ENCODE results near the gene PFDN2. TPM values are rescaled to one million over a fixed set of nuclear protein-coding genes. Genes with fewer than 3 reads are reported as not detected.

The PFDN2 gene
- total and polyA plus RNA-seq, 4 experiments from 2014 or later, result 40.8 to 89.1 (median 55.9) TPM

DNA sequence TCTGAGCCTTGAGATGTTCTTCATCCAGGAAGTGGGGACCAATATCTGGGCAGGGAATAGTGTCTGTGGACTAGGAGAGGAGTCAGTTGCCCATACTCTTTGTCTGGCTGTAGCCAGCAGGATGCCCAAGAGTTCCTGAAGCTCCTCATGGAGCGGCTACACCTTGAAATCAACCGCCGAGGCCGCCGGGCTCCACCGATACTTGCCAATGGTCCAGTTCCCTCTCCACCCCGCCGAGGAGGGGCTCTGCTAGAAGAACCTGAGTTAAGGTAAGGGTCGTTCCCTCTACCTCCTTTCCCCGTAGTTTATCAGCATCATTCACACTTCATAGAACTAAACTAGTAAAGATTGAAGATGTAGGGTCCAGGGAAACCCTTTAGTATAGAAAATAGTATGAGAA lies 45.0 kb upstream of the PFDN2 start:
- H3K36me3 Mint-ChIP-seq, result peaks cover 18 to 49% of the 10 kb centered on the region in 2 donors
- intact Hi-C loops (cut with micrococcal nuclease), result no loop called here
- no peak for DNase-seq
- peaks cover 37 to 90% (median 61%) of the 10 kb centered on the region in 4 donors for H3K4me1 Mint-ChIP-seq
- H3K9me3 Mint-ChIP-seq, result peaks cover 0 to 3% (median 0%) of the 10 kb centered on the region in 8 donors
- CTCF ChIA-PET (ENCODE audit: partially characterized antibody), result interaction anchor here (0.6 to 2.5 kb wide), 3 partner anchors 17 to 63 kb away, joined by 4 to 12 read pairs (median 4); partner anchors contain the start of gene TOMM40L
- H3K4me1 ChIP-seq (ENCODE audit: insufficient read depth, low read length), result peaks cover 55% of the 10 kb centered on the region
- no peaks in the 10 kb centered on the region for H3K27me3 Mint-ChIP-seq
- peak overlapping the region; percentile 54 to 100 (median 91) for H3K27ac Mint-ChIP-seq
- peak overlapping the region in 3 of 8 donors; percentile 4 to 53 (median 33) for H3K4me3 Mint-ChIP-seq
- no peaks in the 10 kb centered on the region for H3K27me3 ChIP-seq (ENCODE audit: insufficient read depth, low read length)
- H3K36me3 ChIP-seq (ENCODE audit: insufficient read depth, low read length), result peaks cover 19% of the 10 kb centered on the region
- POLR2A ChIA-PET (ENCODE audit: partially characterized antibody), result interaction anchor here (0.7 to 2.6 kb wide), 6 partner anchors 8 to 39 kb away, joined by 3 to 16 read pairs (median 4); partner anchors contain the start of genes B4GALT3, NDUFS2 and UFC1
- no peak overlapping the region for H3K27ac ChIP-seq (ENCODE audit: low read depth, low read length)
- no peaks in the 10 kb centered on the region for H3K9me3 ChIP-seq (ENCODE audit: control insufficient read depth in 1 of 2, low read length in 2 of 2)
- no peak overlapping the region for H3K4me3 ChIP-seq (ENCODE audit: low read length in 2 of 2)

DNA sequence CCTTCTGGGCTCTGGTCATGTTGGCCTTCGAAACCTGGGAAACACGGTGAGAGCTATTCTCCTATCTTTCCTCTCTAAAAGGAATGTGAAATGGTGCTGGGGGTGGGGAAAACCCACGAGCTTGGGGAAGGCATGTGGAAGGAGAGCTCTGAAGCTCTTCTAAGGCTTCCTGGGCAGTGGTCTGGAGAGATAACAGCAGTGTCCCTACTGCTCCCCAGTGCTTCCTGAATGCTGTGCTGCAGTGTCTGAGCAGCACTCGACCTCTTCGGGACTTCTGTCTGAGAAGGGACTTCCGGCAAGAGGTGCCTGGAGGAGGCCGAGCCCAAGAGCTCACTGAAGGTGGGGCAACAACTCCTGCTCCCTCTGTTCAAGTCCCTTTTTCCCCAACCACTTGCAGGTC lies 44.2 kb upstream of the PFDN2 start:
- H3K36me3 ChIP-seq (ENCODE audit: insufficient read depth, low read length), result peaks cover 19% of the 10 kb centered on the region
- no peak overlapping the region for H3K27ac ChIP-seq (ENCODE audit: low read depth, low read length)
- peak overlapping the region in 4 of 8 donors; percentile 32 to 40 (median 37) for H3K4me3 Mint-ChIP-seq

DNA sequence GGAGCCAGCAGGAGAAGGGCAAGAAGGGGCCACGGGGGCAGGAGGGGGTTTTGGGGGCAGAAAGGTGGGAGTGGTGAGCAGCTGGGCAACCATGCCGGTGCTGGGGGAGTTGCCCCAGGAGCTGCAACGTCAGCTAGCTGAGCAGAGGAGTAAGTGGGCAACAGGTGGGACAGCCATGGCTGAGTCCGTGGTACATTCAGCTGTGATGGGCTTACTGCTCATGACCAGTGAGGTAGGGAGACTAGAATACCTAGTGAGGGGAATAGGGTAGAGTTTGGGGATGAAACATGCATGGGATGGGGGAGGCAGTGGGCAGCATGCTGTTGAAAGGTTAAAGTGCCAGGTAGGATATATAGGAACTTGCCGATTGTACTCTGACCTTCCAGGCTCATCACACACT lies 43.8 kb upstream of the PFDN2 start:
- ChIA-PET POLR2A (ENCODE audit: partially characterized antibody) (interaction anchor here (1.1 to 2.6 kb wide), 9 partner anchors 8 to 64 kb away, joined by 3 to 16 read pairs (median 4); partner anchors contain the start of genes B4GALT3, DEDD, KLHDC9 and NDUFS2), CTCF (ENCODE audit: partially characterized antibody) (interaction anchor here (1.0 to 2.5 kb wide), 3 partner anchors 30 to 64 kb away, joined by 4 to 12 read pairs (median 4); partner anchors contain the start of genes NDUFS2 and TOMM40L)
- H3K4me1 Mint-ChIP-seq, result peaks cover 32 to 84% (median 56%) of the 10 kb centered on the region in 4 donors
- H3K27me3 Mint-ChIP-seq, result no peaks in the 10 kb centered on the region
- no peaks in the 10 kb centered on the region for H3K27me3 ChIP-seq (ENCODE audit: insufficient read depth, low read length)
- H3K4me1 ChIP-seq (ENCODE audit: insufficient read depth, low read length), result peaks cover 43% of the 10 kb centered on the region
- H3K9me3 Mint-ChIP-seq, result peaks cover 0 to 3% (median 0%) of the 10 kb centered on the region in 8 donors
- H3K36me3 ChIP-seq (ENCODE audit: insufficient read depth, low read length), result peaks cover 19% of the 10 kb centered on the region
- no peaks in the 10 kb centered on the region for H3K9me3 ChIP-seq (ENCODE audit: control insufficient read depth in 1 of 2, low read length in 2 of 2)
- no peak overlapping the region for H3K4me3 ChIP-seq (ENCODE audit: low read length in 2 of 2)
- peaks cover 27 to 59% of the 10 kb centered on the region in 2 donors for H3K36me3 Mint-ChIP-seq
- intact Hi-C loops (cut with micrococcal nuclease), result no loop called here
- H3K4me3 Mint-ChIP-seq, result peak overlapping the region in 6 of 8 donors; percentile 6 to 95 (median 37)
- DNase-seq, result no peak
- no peak overlapping the region for H3K27ac ChIP-seq (ENCODE audit: low read depth, low read length)
- H3K27ac Mint-ChIP-seq, result peak overlapping the region in 4 of 7 donors; percentile 59 to 83 (median 66)

More for the DNA sequence above, 44.2 kb upstream of the PFDN2 start:
- H3K27ac Mint-ChIP-seq, result peak overlapping the region in 5 of 7 donors; percentile 59 to 83 (median 69)
- peaks cover 26 to 56% of the 10 kb centered on the region in 2 donors for H3K36me3 Mint-ChIP-seq
- no peaks in the 10 kb centered on the region for H3K27me3 Mint-ChIP-seq
- POLR2A ChIA-PET (ENCODE audit: partially characterized antibody), result interaction anchor here (0.7 to 2.6 kb wide), 9 partner anchors 9 to 64 kb away, joined by 3 to 16 read pairs (median 4); partner anchors contain the start of genes B4GALT3, DEDD, KLHDC9 and NDUFS2
- intact Hi-C loops (cut with micrococcal nuclease), result no loop called here
- H3K9me3 Mint-ChIP-seq, result peaks cover 0 to 3% (median 0%) of the 10 kb centered on the region in 8 donors
- CTCF ChIA-PET (ENCODE audit: partially characterized antibody), result interaction anchor here (1.5 to 2.5 kb wide), 2 partner anchors 30 to 64 kb away, joined by 4 to 12 read pairs; partner anchors contain the start of gene TOMM40L
- no peak overlapping the region for H3K4me3 ChIP-seq (ENCODE audit: low read length in 2 of 2)
- H3K4me1 ChIP-seq (ENCODE audit: insufficient read depth, low read length), result peaks cover 47% of the 10 kb centered on the region
- DNase-seq, result no peak
- H3K27me3 ChIP-seq (ENCODE audit: insufficient read depth, low read length), result no peaks in the 10 kb centered on the region
- no peaks in the 10 kb centered on the region for H3K9me3 ChIP-seq (ENCODE audit: control insufficient read depth in 1 of 2, low read length in 2 of 2)
- peaks cover 35 to 85% (median 60%) of the 10 kb centered on the region in 4 donors for H3K4me1 Mint-ChIP-seq

DNA sequence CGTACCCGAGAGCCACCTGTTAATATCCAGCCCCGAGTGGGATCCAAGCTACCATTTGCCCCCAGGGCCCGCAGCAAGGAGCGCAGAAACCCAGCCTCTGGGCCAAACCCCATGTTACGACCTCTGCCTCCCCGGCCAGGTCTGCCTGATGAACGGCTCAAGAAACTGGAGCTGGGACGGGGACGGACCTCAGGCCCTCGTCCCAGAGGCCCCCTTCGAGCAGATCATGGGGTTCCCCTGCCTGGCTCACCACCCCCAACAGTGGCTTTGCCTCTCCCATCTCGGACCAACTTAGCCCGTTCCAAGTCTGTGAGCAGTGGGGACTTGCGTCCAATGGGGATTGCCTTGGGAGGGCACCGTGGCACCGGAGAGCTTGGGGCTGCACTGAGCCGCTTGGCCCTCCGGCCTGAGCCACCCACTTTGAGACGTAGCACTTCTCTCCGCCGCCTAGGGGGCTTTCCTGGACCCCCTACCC lies 42.9 kb upstream of the PFDN2 start:
- CTCF ChIA-PET (ENCODE audit: partially characterized antibody), result interaction anchor here (1.0 to 2.5 kb wide), 2 partner anchors 31 to 41 kb away, joined by 4 to 12 read pairs; partner anchors contain the start of gene NDUFS2
- no peaks in the 10 kb centered on the region for H3K27me3 Mint-ChIP-seq
- DNase-seq, result no peak
- Histone ChIP-seq H3K9me3 (ENCODE audit: control insufficient read depth in 1 of 2, low read length in 2 of 2) (no peaks in the 10 kb centered on the region), H3K27ac (ENCODE audit: low read depth, low read length) (no peak overlapping the region), H3K27me3 (ENCODE audit: insufficient read depth, low read length) (no peaks in the 10 kb centered on the region), H3K4me1 (ENCODE audit: insufficient read depth, low read length) (peaks cover 42% of the 10 kb centered on the region), H3K36me3 (ENCODE audit: insufficient read depth, low read length) (peaks cover 19% of the 10 kb centered on the region), H3K4me3 (ENCODE audit: low read length in 2 of 2) (no peak overlapping the region)
- peak overlapping the region in 6 of 7 donors; percentile 92 to 99 (median 96) for H3K27ac Mint-ChIP-seq
- peaks cover 27 to 57% of the 10 kb centered on the region in 2 donors for H3K36me3 Mint-ChIP-seq
- H3K4me3 Mint-ChIP-seq, result peak overlapping the region; percentile 71 to 95 (median 92)
- peaks cover 0 to 3% (median 0%) of the 10 kb centered on the region in 8 donors for H3K9me3 Mint-ChIP-seq
- peaks cover 34 to 78% (median 54%) of the 10 kb centered on the region in 4 donors for H3K4me1 Mint-ChIP-seq
- POLR2A ChIA-PET (ENCODE audit: partially characterized antibody), result interaction anchor here (1.1 to 2.6 kb wide), 5 partner anchors 10 to 65 kb away, joined by 3 to 16 read pairs (median 3); partner anchors contain the start of genes B4GALT3, DEDD, KLHDC9 and TOMM40L
- intact Hi-C loops (cut with micrococcal nuclease), result no loop called here

DNA sequence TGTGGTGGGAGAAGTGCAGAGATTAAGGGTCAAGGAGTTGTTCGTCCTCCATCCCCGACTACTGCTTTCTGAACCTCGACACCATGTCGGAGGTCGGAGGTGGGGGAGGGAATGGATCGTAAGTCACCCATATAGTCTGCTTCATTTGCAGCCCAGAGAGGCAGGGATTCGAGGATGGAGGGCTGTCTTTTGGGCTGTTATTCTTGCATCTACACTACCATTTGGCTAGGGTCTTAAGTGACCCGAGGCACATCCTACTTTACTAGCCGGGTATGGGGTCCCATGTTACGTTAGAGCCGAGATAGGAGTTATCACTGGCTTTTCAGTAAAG lies 42.0 kb upstream of the PFDN2 start:
- Mint-ChIP-seq H3K9me3 (peaks cover 0 to 3% (median 0%) of the 10 kb centered on the region in 8 donors), H3K4me1 (peaks cover 39 to 78% (median 58%) of the 10 kb centered on the region in 4 donors), H3K36me3 (peaks cover 27 to 62% of the 10 kb centered on the region in 2 donors), H3K27ac (peak overlapping the region; percentile 88 to 99 (median 97)), H3K27me3 (no peaks in the 10 kb centered on the region), H3K4me3 (peak overlapping the region; percentile 91 to 99 (median 94))
- peaks cover 19% of the 10 kb centered on the region for H3K36me3 ChIP-seq (ENCODE audit: insufficient read depth, low read length)
- H3K4me3 ChIP-seq (ENCODE audit: low read length in 2 of 2), result peak overlapping the region; percentile 83 to 93
- intact Hi-C loops (cut with micrococcal nuclease), result loop anchor here (10.0 kb wide), 1 partner anchor 1065 kb away; the partner anchor contains the start of gene IGSF8
- no peaks in the 10 kb centered on the region for H3K9me3 ChIP-seq (ENCODE audit: control insufficient read depth in 1 of 2, low read length in 2 of 2)
- peak overlapping the region; percentile 84 for H3K27ac ChIP-seq (ENCODE audit: low read depth, low read length)
- H3K4me1 ChIP-seq (ENCODE audit: insufficient read depth, low read length), result peaks cover 40% of the 10 kb centered on the region
- CTCF ChIA-PET (ENCODE audit: partially characterized antibody), result no interaction called here
- no peak for DNase-seq
- POLR2A ChIA-PET (ENCODE audit: partially characterized antibody), result interaction anchor here (1.7 to 2.7 kb wide), 5 partner anchors 11 to 42 kb away, joined by 5 to 15 read pairs (median 10); partner anchors contain the start of genes B4GALT3, DEDD and NDUFS2
- H3K27me3 ChIP-seq (ENCODE audit: insufficient read depth, low read length), result no peaks in the 10 kb centered on the region

DNA sequence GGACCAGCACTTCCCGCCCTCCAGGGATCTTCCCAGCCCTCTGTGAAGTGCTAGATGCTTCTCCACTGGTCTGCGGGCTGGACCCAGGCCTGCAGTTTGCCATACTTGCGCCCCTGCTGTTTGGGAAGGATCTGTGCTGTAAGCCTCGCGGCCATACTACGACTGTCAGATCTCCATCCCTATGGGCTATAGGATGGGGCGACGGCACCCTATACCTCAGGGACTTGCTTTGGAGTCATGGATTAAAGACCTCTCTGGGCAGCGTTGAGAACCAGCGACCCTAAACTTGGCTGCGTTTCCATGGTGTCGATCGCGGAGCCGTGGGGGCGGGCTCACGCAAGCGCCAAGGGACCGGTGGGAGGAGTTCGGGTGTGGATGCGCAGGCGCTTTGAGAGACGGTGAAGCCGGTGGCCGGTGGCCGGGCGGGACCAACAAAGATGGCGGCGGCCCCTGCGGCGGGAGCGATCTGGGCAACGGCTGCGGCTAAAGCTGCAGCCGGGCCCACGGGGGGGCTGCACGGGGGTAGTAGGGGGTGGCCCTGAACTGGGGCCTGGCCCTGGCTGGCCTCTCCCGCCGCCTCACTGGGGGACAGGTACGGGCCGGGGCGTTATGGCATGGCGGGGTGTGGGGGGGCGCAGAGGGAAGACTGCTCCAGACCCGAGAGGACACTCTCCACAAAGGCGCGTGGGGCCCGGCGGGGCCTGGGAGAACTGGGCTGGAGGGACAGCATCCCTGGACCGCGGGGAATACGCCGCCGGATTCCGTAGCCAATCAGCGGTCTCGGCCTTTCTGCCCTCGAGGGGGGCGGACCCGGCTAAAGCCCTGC lies 41.5 kb upstream of the PFDN2 start, which contains the start of gene USP21:
USP21 (plus strand) TSS at position 414 of the 826 bp plus-strand sequence. CDS start 1,141 bp downstream, outside the sequence.
- Mint-ChIP-seq H3K4me1 (peaks cover 40 to 77% (median 61%) of the 10 kb centered on the region in 4 donors), H3K36me3 (peaks cover 27 to 59% of the 10 kb centered on the region in 2 donors), H3K27me3 (no peaks in the 10 kb centered on the region), H3K27ac (peak within 1 kb of the TSS; percentile 94 to 99 (median 97)), H3K9me3 (peaks cover 0 to 3% (median 0%) of the 10 kb centered on the region in 8 donors), H3K4me3 (peak within 1 kb of the TSS; percentile 91 to 99 (median 94))
- CTCF ChIA-PET (ENCODE audit: partially characterized antibody), result interaction anchor here (1.0 to 2.4 kb wide), 4 partner anchors 33 to 90 kb away, joined by 3 to 9 read pairs (median 6); partner anchors contain the start of genes ARHGAP30, NDUFS2 and TOMM40L
- H3K9me3 ChIP-seq (ENCODE audit: control insufficient read depth in 1 of 2, low read length in 2 of 2), result no peaks in the 10 kb centered on the region
- no peaks in the 10 kb centered on the region for H3K27me3 ChIP-seq (ENCODE audit: insufficient read depth, low read length)
- H3K4me1 ChIP-seq (ENCODE audit: insufficient read depth, low read length), result peaks cover 45% of the 10 kb centered on the region
- POLR2A ChIA-PET (ENCODE audit: partially characterized antibody), result interaction anchor here (0.6 to 2.7 kb wide), 7 partner anchors 11 to 138 kb away, joined by 3 to 15 read pairs (median 9); partner anchors contain the start of genes B4GALT3, NDUFS2 and TOMM40L
- H3K27ac ChIP-seq (ENCODE audit: low read depth, low read length), result peak within 1 kb of the TSS; percentile 84
- intact Hi-C loops (cut with micrococcal nuclease), result loop anchor here (10.0 kb wide), 1 partner anchor 1064 kb away; the partner anchor contains the start of gene IGSF8
- H3K36me3 ChIP-seq (ENCODE audit: insufficient read depth, low read length), result peaks cover 19% of the 10 kb centered on the region
- H3K4me3 ChIP-seq (ENCODE audit: low read length in 2 of 2), result peak within 1 kb of the TSS; percentile 83 to 93
- DNase-seq, result peak; percentile 91 to 92 (median 92)
